Activated T-cell treated with anti-CD3 and anti-CD28 coated beads, Interleukin-2, amount 50 U/mL, for 48 hours (primary cell): ENCODE results near the gene TST.
A peak's percentile ranks its signal among the peaks of the same experiment; 100 is the strongest.

Experiments
- DNase-seq, 2 experiments: peaks; one replicate each; pipeline ENCODE4 v3.0.0-alpha.2; 2020

TST gene

GRCh38 chr22:37053310-37054055 is 34.2 kb upstream of the TST start:
- no peak for DNase-seq

GRCh38 chr22:37052386-37053309 is 33.4 kb upstream of the TST start:
- no peak for DNase-seq

GRCh38 chr22:37051391-37052385 is 32.4 kb upstream of the TST start, which contains the start of gene KCTD17:
Gene KCTD17 (plus strand): TSS chr22:37051742. CDS start chr22:37051761, 19 bp downstream.
- DNase-seq = peak; percentile 81 to 87

- DNase-seq = no peak
These were observed 31.7 kb upstream of the TST start for GRCh38 chr22:37050913-37051312.

- DNase-seq = no peak
These were observed 30.0 kb upstream of the TST start for GRCh38 chr22:37049224-37049623.

GRCh38 chr22:37048133-37048532 is 28.9 kb upstream of the TST start:
- no peak for DNase-seq

DNA sequence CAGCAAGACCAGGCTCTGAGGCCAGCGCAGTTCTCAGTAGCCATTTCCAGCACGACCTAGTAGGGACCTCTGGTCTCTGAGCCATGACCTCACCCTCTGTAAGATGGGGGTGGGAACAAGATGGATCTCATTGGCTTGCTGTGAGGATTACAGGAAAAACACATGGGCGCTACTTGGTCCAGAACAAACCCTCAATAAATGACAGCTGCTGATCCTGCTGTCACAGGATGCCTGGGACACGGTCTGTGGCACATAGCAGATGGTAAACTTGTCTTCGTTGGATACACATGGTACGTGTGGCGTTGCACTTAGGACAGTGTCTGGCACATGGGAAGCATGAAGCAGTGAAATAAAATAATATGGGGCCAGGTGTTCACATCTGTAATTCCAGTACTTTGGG is 27.8 kb upstream of the TST start:
- no peak for DNase-seq

DNA sequence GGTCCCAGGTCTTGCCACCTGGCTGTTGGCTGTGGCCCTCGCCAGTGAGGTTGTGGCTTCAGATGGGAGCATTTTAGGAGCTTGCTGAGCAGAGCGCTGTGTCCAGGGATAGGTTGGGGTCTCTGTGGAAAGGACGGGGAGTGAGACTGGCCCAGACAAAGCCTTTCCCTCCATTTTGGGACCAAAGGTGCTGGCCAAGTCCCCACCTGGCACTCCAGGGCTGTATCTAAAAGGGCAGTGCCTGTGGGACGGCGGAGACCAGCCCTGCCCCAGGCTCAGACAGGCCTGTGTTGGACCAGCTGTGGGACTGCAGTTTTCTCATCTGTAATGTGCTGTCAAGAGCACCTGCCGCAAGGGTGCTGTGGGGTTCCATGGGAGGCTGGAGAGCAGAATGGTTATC is 27.3 kb upstream of the TST start:
- DNase-seq = no peak

DNA sequence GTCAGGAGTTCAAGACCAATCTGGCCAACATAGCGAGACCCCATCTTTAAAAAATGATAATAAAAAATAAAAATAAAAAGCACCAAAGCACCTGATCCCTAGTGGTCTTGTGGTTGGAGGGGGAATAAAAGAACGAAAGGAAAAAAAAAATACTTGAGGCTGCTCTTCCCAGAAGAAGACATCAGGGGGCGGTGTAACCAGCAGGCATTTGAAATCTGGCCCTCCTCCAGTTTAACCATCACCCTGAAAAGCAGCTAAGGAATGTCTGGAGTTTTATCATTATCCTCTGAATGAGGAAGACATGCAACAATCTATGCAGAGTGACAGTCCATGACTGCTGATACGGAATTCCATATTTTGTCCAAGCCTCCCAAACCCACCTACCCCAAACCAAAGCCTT is 26.7 kb upstream of the TST start:
- DNase-seq = no peak

- no peak for DNase-seq
These were observed 25.7 kb upstream of the TST start for GRCh38 chr22:37044634-37045625.

DNA sequence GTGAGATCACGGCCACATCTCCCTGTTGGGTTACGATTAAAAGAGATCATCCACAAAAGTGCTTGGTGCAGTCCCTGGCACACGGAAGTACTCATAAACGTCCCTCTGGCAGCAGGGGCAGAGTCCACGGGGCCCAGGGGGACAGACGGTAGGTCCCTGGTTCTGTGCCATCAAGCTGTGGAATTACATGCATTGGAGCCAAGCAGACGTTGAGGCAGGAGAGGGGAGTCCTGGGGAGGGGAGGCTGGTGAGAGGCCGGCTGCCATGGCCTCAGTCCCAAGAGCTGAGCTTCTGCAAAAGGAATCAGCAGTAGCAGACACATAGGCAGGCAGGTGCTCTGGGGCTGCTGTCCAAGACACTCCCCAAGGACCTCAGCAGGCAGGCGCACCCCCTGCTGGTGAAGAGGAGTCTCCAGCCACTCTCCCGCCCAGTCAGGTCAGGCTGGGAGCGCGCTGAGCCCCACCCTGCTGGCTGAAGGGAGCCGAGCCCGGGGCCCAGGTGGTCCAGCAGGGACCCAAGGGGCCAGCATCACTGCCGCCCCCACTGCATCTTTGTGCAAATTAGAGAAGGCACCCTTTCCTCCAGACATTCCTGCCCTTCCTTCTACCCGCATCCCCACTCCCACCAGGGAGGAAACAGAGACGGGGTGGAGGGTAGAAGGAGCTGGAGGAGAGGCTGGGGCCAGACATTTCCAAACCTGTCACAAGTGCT is 24.7 kb upstream of the TST start:
- DNase-seq = peak; percentile 66 to 75

- DNase-seq = no peak
These were observed 24.1 kb upstream of the TST start for GRCh38 chr22:37043209-37043827.

GRCh38 chr22:37039466-37039865 is 20.2 kb upstream of the TST start:
- no peak for DNase-seq

DNA sequence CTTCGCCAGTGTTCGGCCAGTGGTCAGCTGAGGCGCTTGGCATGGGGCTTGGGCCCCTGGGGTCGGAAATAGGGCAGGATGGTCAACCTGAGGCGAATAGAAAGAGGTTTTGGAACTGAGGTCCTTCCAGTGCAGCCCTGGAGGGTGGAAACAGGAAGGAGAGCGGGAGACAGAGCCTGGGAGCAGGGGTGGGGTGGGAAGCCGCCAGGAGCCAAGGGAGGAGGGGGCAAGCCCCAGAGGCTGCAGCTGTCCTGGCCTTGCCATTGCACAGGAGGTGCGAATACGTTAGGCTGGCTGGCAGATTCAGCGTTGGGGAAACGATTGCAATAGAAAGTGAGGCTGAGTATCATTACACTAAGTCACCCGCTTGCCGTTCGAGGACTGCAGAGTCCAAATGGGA is 18.4 kb upstream of the TST start:
- no peak for DNase-seq

DNA sequence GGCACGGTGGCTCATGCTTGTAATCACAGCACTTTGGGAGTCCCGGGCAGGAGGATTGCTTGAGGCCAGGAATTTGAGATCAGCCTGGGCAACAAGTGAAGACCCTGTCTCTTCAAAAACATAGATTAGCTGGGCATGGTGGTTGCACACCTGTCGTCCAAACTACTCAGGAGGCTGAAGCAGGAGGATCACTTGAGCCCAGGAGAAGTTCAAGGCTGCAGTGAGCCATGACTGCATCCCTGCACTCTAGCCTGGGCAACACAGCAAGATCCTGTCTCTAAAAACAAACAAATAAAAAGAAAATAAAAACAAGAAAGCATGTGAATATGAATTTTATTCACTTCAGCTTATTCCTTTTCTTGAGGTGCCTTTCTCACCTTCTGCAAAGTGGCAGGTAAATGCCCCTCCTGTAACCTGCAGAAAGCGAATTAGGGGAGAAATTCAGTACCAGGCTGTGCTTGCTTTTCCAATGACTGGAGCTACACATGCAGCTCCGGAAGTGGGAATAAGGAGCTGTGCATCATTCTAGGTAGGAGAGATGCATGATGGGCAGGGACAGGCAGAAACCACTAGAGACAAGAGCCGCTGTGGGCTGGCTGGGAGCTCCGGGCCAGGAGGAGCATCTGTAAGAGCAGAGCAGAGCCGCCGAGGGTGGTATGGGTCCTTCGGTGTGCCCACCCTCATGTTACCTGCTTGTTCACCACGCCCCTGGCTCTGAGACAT is 17.6 kb upstream of the TST start:
- no peak for DNase-seq

- DNase-seq = no peak
These were observed 14.6 kb upstream of the TST start for GRCh38 chr22:37033605-37034430.

- no peak for DNase-seq
These were observed 13.6 kb upstream of the TST start for GRCh38 chr22:37032535-37033460.

GRCh38 chr22:37032134-37032534 is 12.9 kb upstream of the TST start:
- DNase-seq = no peak
